Chondrocyte (in vitro differentiated cells): ENCODE data around the gene MRGPRX2. TPM values are rescaled to one million over a fixed set of nuclear protein-coding genes. Genes with fewer than 3 reads are reported as not detected.

Source experiments
- DNase-seq: peaks from one replicate; pipeline ENCODE4 v3.0.0; 2021; ENCODE audit warnings: mixed read lengths, low spot score
- H3K27ac Mint-ChIP-seq: one replicate; pipeline ENCODE4 v1.8.0; 2021; ENCODE audit warnings: mild to moderate bottlenecking, moderate library complexity, mixed read lengths; ENCODE audit not compliant: unreplicated experiment
- H3K27me3 Mint-ChIP-seq: 2 replicates; pipeline ENCODE4 v1.8.0; 2021; ENCODE audit warnings: low read depth, mixed read lengths
- H3K36me3 Mint-ChIP-seq: 2 replicates; pipeline ENCODE4 v1.8.0; 2021; ENCODE audit warnings: low read depth, mixed read lengths
- H3K4me1 Mint-ChIP-seq: 2 replicates; pipeline ENCODE4 v1.8.0; 2021; ENCODE audit warnings: low read depth, mild to moderate bottlenecking, mixed read lengths
- H3K4me3 Mint-ChIP-seq: one replicate; pipeline ENCODE4 v1.8.0; 2021; ENCODE audit warnings: mild to moderate bottlenecking, moderate library complexity, mixed read lengths; ENCODE audit not compliant: unreplicated experiment
- H3K9me3 Mint-ChIP-seq: 2 replicates; pipeline ENCODE4 v1.8.0; 2021; ENCODE audit warnings: low read depth, mixed read lengths
- CTCF ChIP-seq: fragments of 200-600 bp; sonication (generic); IDR thresholded peaks from 2 replicates; pipeline ENCODE4 v1.5.0; 2021; ENCODE audit warnings: antibody characterized with exemption, mild to moderate bottlenecking, moderate library complexity
- total RNA-seq: library from RNA; stranded (reverse); gene quantifications from 3 replicates; pipeline ENCODE4 v1.2.1, GENCODE V29; 2021

The MRGPRX2 gene
- total RNA-seq, 1 donor from 2014 or later, result not detected

GRCh38 chr11:19027829-19028595, 32.5 kb downstream of the MRGPRX2 start:
- Mint-ChIP-seq H3K27me3 (peaks cover 20% of the 10 kb centered on the region), H3K4me1 (no peaks in the 10 kb centered on the region), H3K9me3 (no peaks in the 10 kb centered on the region), H3K36me3 (no peaks in the 10 kb centered on the region), H3K4me3 (no peak overlapping the region), H3K27ac (no peak overlapping the region)
- no peak for DNase-seq
- no peak for TF ChIP-seq CTCF

GRCh38 chr11:19026862-19027261, 33.7 kb downstream of the MRGPRX2 start:
- Mint-ChIP-seq H3K36me3 (no peaks in the 10 kb centered on the region), H3K4me3 (no peak overlapping the region), H3K27ac (no peak overlapping the region), H3K9me3 (no peaks in the 10 kb centered on the region), H3K4me1 (no peaks in the 10 kb centered on the region), H3K27me3 (peaks cover 20% of the 10 kb centered on the region)
- no peak for DNase-seq
- TF ChIP-seq CTCF, result no peak

- TF ChIP-seq CTCF, result no peak
- Mint-ChIP-seq H3K27ac (no peak overlapping the region), H3K27me3 (peaks cover 24% of the 10 kb centered on the region), H3K36me3 (no peaks in the 10 kb centered on the region), H3K9me3 (no peaks in the 10 kb centered on the region), H3K4me1 (no peaks in the 10 kb centered on the region), H3K4me3 (no peak overlapping the region)
- DNase-seq, result no peak
Measured at GRCh38 chr11:19025481-19026406, 34.8 kb downstream of the MRGPRX2 start.

- TF ChIP-seq CTCF, result no peak
- Mint-ChIP-seq H3K4me1 (no peaks in the 10 kb centered on the region), H3K4me3 (no peak overlapping the region), H3K9me3 (no peaks in the 10 kb centered on the region), H3K27ac (no peak overlapping the region), H3K27me3 (peaks cover 24% of the 10 kb centered on the region), H3K36me3 (no peaks in the 10 kb centered on the region)
- DNase-seq, result no peak
Measured at GRCh38 chr11:19020831-19021230, 39.7 kb downstream of the MRGPRX2 start.

GRCh38 chr11:19018901-19019300, 41.6 kb downstream of the MRGPRX2 start:
- H3K4me3 Mint-ChIP-seq, result no peak overlapping the region
- no peaks in the 10 kb centered on the region for H3K36me3 Mint-ChIP-seq
- no peak for TF ChIP-seq CTCF
- H3K27ac Mint-ChIP-seq, result no peak overlapping the region
- H3K9me3 Mint-ChIP-seq, result no peaks in the 10 kb centered on the region
- no peaks in the 10 kb centered on the region for H3K4me1 Mint-ChIP-seq
- H3K27me3 Mint-ChIP-seq, result peaks cover 23% of the 10 kb centered on the region
- DNase-seq, result no peak
